Stimulated activated CD4-positive, alpha-beta T cell treated with anti-CD3 and anti-CD28 coated beads, Interleukin-2, amount 100 ng/mL, for 24 hours (primary cell): ENCODE results near the gene TRIM50.
"Not testable (repeated sequence)": the region's sequence is repeated elsewhere in the genome, so short reads cannot be mapped to it uniquely, and the experiment has no call there.

Source experiments
- DNase-seq, 2 donors: peaks; one replicate each; pipeline ENCODE4 v3.0.0-alpha.2; 2020

Gene TRIM50

GRCh38 chr7:73311421-73311820 is 16.5 kb downstream of the TRIM50 start:
- not testable (repeated sequence) for DNase-seq

GRCh38 chr7:73308665-73309214 is 19.1 kb downstream of the TRIM50 start, which contains the start of gene NSUN5:
Gene NSUN5, minus strand, starts transcription at chr7:73308826. Its CDS starts 36 bp downstream, at chr7:73308790.
- peak; percentile 92 to 93 for DNase-seq

GRCh38 chr7:73308074-73308664 is 19.7 kb downstream of the TRIM50 start:
- peak; percentile 9 to 24 for DNase-seq

GRCh38 chr7:73307436-73307835 is 20.4 kb downstream of the TRIM50 start:
- DNase-seq, result no peak

GRCh38 chr7:73304612-73305387 is 23.1 kb downstream of the TRIM50 start:
- DNase-seq, result not testable (repeated sequence)

- DNase-seq, result no peak
Observed at GRCh38 chr7:73304071-73304470, 23.8 kb downstream of the TRIM50 start.

- no peak for DNase-seq
Observed at GRCh38 chr7:73303546-73303945, 24.3 kb downstream of the TRIM50 start.

GRCh38 chr7:73302846-73303245 is 25.0 kb downstream of the TRIM50 start:
- not testable (repeated sequence) for DNase-seq

GRCh38 chr7:73301108-73301507 is 26.8 kb downstream of the TRIM50 start:
- DNase-seq, result not testable (repeated sequence)

- not testable (repeated sequence) for DNase-seq
Observed at GRCh38 chr7:73299812-73300211, 28.1 kb downstream of the TRIM50 start.

GRCh38 chr7:73297706-73298105 is 30.2 kb downstream of the TRIM50 start:
- DNase-seq, result not testable (repeated sequence)

- not testable (repeated sequence) for DNase-seq
Observed at GRCh38 chr7:73297235-73297634, 30.6 kb downstream of the TRIM50 start.

- not testable (repeated sequence) for DNase-seq
Observed at GRCh38 chr7:73277210-73277609, 50.7 kb downstream of the TRIM50 start.

- not testable (repeated sequence) for DNase-seq
Observed at GRCh38 chr7:73267813-73268212, 60.1 kb downstream of the TRIM50 start.

GRCh38 chr7:73266719-73267368 is 61.0 kb downstream of the TRIM50 start:
- DNase-seq, result not testable (repeated sequence)
